GM12878 (cell line): ENCODE results near the gene KLHL25. TPM values are rescaled to one million over a fixed set of nuclear protein-coding genes. Genes with fewer than 3 reads are reported as not detected.

Experiments
- ATAC-seq: fragments of 200-7000 bp; cut with Tn5 transposase; 3 replicates; pipeline ENCODE4 v1.9.1; 2020; ENCODE audit warnings: mild to moderate bottlenecking, moderate library complexity
- BruUV-seq: library from RNA; stranded (reverse); fragments of 400-500 nt; replicated peaks from 2 replicates; lab custom pipeline; 2021; lab: Mats Ljungman, UMichigan
- CTCF ChIA-PET: fragments of 300-600 bp; sonication (Branson Sonifier 250); formaldehyde crosslinking; extraction: SDS; loops from one replicate; lab custom pipeline; 2021; ENCODE audit warnings: inconsistent platforms; lab: Yijun Ruan, JAX
- POLR2A ChIA-PET: fragments of 350-600 bp; formaldehyde crosslinking; extraction: SDS; loops from one replicate; lab custom pipeline; 2021; ENCODE audit warnings: inconsistent platforms; lab: Charles Lee
- RAD21 ChIA-PET: fragments of 300-600 bp; sonication (Branson Sonifier 250); formaldehyde crosslinking; loops from one replicate; lab custom pipeline; 2023; ENCODE audit warnings: antibody characterized with exemption; ENCODE audit not compliant: unreplicated experiment; lab: Charles Lee
- SMC1A ChIA-PET: fragments of 300-600 bp; sonication (Branson Sonifier 250); formaldehyde crosslinking; loops from one replicate; lab custom pipeline; 2023; ENCODE audit not compliant: unreplicated experiment, uncharacterized antibody; lab: Charles Lee
- DNase-seq: peaks from one replicate; pipeline ENCODE4 v3.0.0-alpha.2; 2011; ENCODE audit warnings: low read depth, low spot score
- FAIRE-seq: peaks from 3 replicates; lab custom pipeline; 2011; peaks lifted over from hg19 to GRCh38; lab: Jason Lieb, UNC
- H2AFZ ChIP-seq: 2 replicates; pipeline ENCODE4 v1.6.0; 2011; ENCODE audit warnings: low read depth, low read length, control low read depth; ENCODE audit not compliant: control insufficient read depth
- H3K27ac ChIP-seq: 2 replicates; pipeline ENCODE4 v1.5.1; 2011; ENCODE audit warnings: control low read depth; ENCODE audit not compliant: control insufficient read depth, insufficient read depth
- H3K27me3 ChIP-seq, 2 experiments: replicated peaks in 1 of 2; 2 replicates each; pipeline versions ENCODE4 v1.6.0 to v1.6.1; 2011; ENCODE audit warnings: low read length in 1 of 2; ENCODE audit not compliant: control insufficient read depth in 2 of 2, insufficient read depth in 2 of 2
- H3K36me3 ChIP-seq, 2 experiments: 2 replicates each; pipeline ENCODE4 v1.5.1; 2011; ENCODE audit warnings: low read length in 1 of 2; ENCODE audit not compliant: control insufficient read depth in 2 of 2, insufficient read depth in 2 of 2
- H3K4me1 ChIP-seq: 2 replicates; pipeline ENCODE4 v1.6.1; 2011; ENCODE audit warnings: mild to moderate bottlenecking, low read length, moderate library complexity, mixed read lengths; ENCODE audit not compliant: control insufficient read depth, insufficient read depth
- H3K4me2 ChIP-seq: 2 replicates; pipeline ENCODE4 v1.6.0; 2011; ENCODE audit warnings: control low read depth; ENCODE audit not compliant: control insufficient read depth, insufficient read depth
- H3K4me3 ChIP-seq: fragments of 200-600 bp; sonication (generic); 2 replicates; pipeline ENCODE4 v1.5.1; 2016
- H3K79me2 ChIP-seq: 2 replicates; pipeline ENCODE4 v1.6.0; 2011; ENCODE audit warnings: low read length; ENCODE audit not compliant: control insufficient read depth, insufficient read depth
- H3K9ac ChIP-seq: 2 replicates; pipeline ENCODE4 v1.8.0; 2011; ENCODE audit warnings: low read length, control low read depth, mixed read lengths; ENCODE audit not compliant: control insufficient read depth, insufficient read depth
- H3K9me3 ChIP-seq: replicated peaks from 3 replicates; pipeline ENCODE4 v1.5.1; 2011; ENCODE audit warnings: mild to moderate bottlenecking, low read length; ENCODE audit not compliant: control insufficient read depth, insufficient read depth
- H4K20me1 ChIP-seq: 2 replicates; pipeline ENCODE4 v1.6.0; 2011; ENCODE audit not compliant: control insufficient read depth, insufficient read depth
- ETV6 ChIP-seq, 2 experiments: fragments of 450-650 bp in 1 of 2; IDR thresholded peaks in 1 of 2; conservative IDR thresholded peaks in 1 of 2; 2 replicates each; pipeline ENCODE4 v1.6.1; 2014; ENCODE audit warnings: antibody characterized with exemption in 1 of 2, borderline replicate concordance in 1 of 2, low read depth in 1 of 2, mild to moderate bottlenecking in 1 of 2, moderate library complexity in 1 of 2
- EZH2 ChIP-seq: IDR thresholded peaks from 2 replicates; pipeline ENCODE4 v1.6.1; 2012; ENCODE audit warnings: low read depth, mild to moderate bottlenecking, control low read depth, inconsistent platforms, low read length, borderline replicate concordance; ENCODE audit not compliant: control insufficient read depth
- FOS ChIP-seq: IDR thresholded peaks from 3 replicates; pipeline ENCODE4 v1.6.1; 2011; ENCODE audit warnings: borderline replicate concordance; ENCODE audit not compliant: insufficient read length; ENCODE audit errors: extremely low read depth
- KLF5 ChIP-seq: fragments of 450-650 bp; IDR thresholded peaks from 2 replicates; pipeline ENCODE4 v1.6.1; 2014; ENCODE audit warnings: mild to moderate bottlenecking; ENCODE audit not compliant: partially characterized antibody
- NFYA ChIP-seq: IDR thresholded peaks from 2 replicates; pipeline ENCODE4 v1.6.1; 2011; ENCODE audit warnings: low read depth, mild to moderate bottlenecking, low read length, improper control_type of control experiment, borderline replicate concordance
- PAX5 ChIP-seq: IDR thresholded peaks from 2 replicates; pipeline ENCODE4 v1.6.1; 2011; ENCODE audit warnings: low read depth, low read length, borderline replicate concordance
- POU2F2 ChIP-seq: IDR thresholded peaks from 3 replicates; pipeline ENCODE4 v1.6.1; 2011; ENCODE audit warnings: low read depth, mild to moderate bottlenecking, low read length, borderline replicate concordance
- RFX5 ChIP-seq: IDR thresholded peaks from 2 replicates; pipeline ENCODE4 v1.6.1; 2011; ENCODE audit warnings: low read depth, low read length, improper control_type of control experiment
- RUNX3 ChIP-seq: IDR thresholded peaks from 2 replicates; pipeline ENCODE4 v1.6.1; 2012; ENCODE audit warnings: low read length, inconsistent platforms
- SIX5 ChIP-seq: IDR thresholded peaks from 2 replicates; pipeline ENCODE4 v1.6.1; 2011; ENCODE audit warnings: mild to moderate bottlenecking, low read depth, low read length, moderate library complexity; ENCODE audit not compliant: severe bottlenecking
- SMAD5 ChIP-seq: IDR thresholded peaks from 2 replicates; pipeline ENCODE4 v1.6.1; 2016; ENCODE audit warnings: antibody characterized with exemption, low read depth
- SMARCA5 ChIP-seq: fragments of 450-650 bp; IDR thresholded peaks from 2 replicates; pipeline ENCODE4 v1.6.1; 2017; ENCODE audit warnings: mild to moderate bottlenecking
- SMC3 ChIP-seq: IDR thresholded peaks from 2 replicates; pipeline ENCODE4 v1.6.1; 2011; ENCODE audit warnings: low read length, improper control_type of control experiment, borderline replicate concordance
- TARDBP ChIP-seq: IDR thresholded peaks from 2 replicates; pipeline ENCODE4 v1.6.1; 2016; ENCODE audit warnings: borderline replicate concordance
- ZNF24 ChIP-seq: fragments of 450-650 bp; IDR thresholded peaks from 2 replicates; pipeline ENCODE4 v1.6.1; 2017; ENCODE audit warnings: antibody characterized with exemption, mild to moderate bottlenecking
- WGBS: methylation state at CpG from one replicate; pipeline ENCODE4 v1.1.6; 2016; ENCODE audit warnings: low lambda C conversion rate; ENCODE audit not compliant: insufficient replicate concordance, insufficient coverage; ENCODE audit errors: missing lambda C conversion rate; 5-methylcytosine and 5-hydroxymethylcytosine counted together
- in situ Hi-C: fragments of 300-500 bp; cut with MboI; formaldehyde crosslinking; loops from 9 replicates; pipeline ENCODE4 v1.14.3; 2018; ENCODE audit warnings: mixed read lengths
- intact Hi-C: fragments of 100-400 bp; cut with micrococcal nuclease; formaldehyde crosslinking; loops from one replicate; pipeline ENCODE4 v1.14.2; 2022; ENCODE audit not compliant: unreplicated experiment
- polyA plus RNA-seq, 11 experiments: library from polyadenylated mRNA; depleted of rRNA in 4 of 11; unstranded in 6 of 11; stranded (reverse) in 5 of 11; fragments of >200 nt; fragmentation: Nextera tagmentation in 4 of 11; fragmentation: Illumina TruSeq in 1 of 11; extraction: Ambion mirVana in 4 of 11; extraction: Trizol in 1 of 11; gene quantifications; 1 replicate in 1 of 11; 2 replicates in 10 of 11; pipeline versions ENCODE4 v1.2.1 to v1.2.3, GENCODE V29; 2011 to 2016; ENCODE audit warnings: inconsistent platforms in 2 of 11, missing spikeins in 2 of 11, low read depth in 1 of 11
- total RNA-seq, 4 experiments: library from RNA; depleted of rRNA in 3 of 4; stranded (reverse); fragments of >200 nt in 3 of 4; fragmentation: Illumina TruSeq in 1 of 4; extraction: Trizol in 1 of 4; gene quantifications; 2 replicates each; pipeline versions ENCODE4 v1.2.1 to v1.2.3, GENCODE V29; 2013 to 2021
- TF ChIP-seq, protein P1 (sequence below): fragments of 450-650 bp; formaldehyde crosslinking; IDR thresholded peaks from 2 replicates; pipeline ENCODE4 v1.5.0; 2022; ENCODE audit warnings: mild to moderate bottlenecking, missing genetic modification characterization
- TF ChIP-seq, protein P2 (sequence below): fragments of 450-650 bp; IDR thresholded peaks from 2 replicates; pipeline ENCODE4 v1.6.1; 2018; ENCODE audit warnings: borderline replicate concordance, mild to moderate bottlenecking; ENCODE audit not compliant: partially characterized antibody

Gene KLHL25
- total and polyA plus RNA-seq, 10 of the 15 experiments (the other 5 are each of a cell fraction or from before 2014, with no cell fraction given): 0.04 to 3.0 (median 2.1) TPM; not detected in 1

DNA sequence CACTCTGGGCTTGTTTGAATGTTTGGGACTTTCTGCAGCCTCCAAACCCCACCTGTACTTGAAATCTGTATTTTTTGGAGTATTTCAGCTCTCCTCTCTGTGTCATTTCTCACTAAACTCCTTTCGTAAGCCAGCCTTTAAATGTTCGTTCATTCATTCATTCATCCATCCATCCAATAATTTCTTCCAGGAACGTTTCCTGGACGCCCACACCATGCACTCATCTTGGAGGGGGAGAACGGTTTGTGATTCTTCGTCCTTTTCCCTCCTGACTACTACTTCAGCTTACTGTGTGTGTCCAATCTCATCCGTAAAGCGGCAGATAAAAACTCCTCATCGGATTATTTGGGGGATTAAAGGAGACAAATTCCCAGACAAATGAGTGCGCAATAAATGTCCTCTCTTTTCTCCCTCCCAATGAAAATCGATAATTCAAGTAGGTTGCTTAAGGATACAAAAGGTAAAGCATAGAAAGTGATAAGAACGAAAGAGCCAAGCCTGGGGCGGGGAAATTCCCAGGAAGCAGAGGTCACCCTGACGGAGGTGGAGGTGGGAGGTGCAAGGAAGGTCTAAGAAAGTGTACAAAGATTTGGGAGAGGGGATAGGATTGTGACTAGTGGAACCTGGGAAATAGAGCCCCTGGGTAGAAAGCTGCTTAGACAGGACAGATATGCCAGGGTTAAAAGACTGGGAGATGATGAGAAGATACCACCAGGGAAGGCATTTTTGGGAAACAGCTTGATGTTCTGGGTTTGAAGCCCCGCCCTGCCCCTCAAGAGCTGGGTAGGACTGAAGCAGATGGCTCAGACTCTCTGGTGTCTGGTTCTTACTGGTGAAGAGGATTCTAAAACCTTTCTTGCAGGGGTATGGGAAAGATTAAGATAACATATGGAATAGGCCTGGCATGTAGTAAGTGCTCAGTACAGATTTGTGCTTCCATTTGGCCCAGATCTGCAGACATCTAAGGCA is 896 bp upstream of the KLHL25 start:
- Histone ChIP-seq H3K27ac (no peak overlapping the region; the same call in 1 of the 2 replicates), H3K27me3 (no peaks in the 10 kb centered on the region), H3K36me3 (no peaks in the 10 kb centered on the region), H3K4me1 (peaks cover 14% of the 10 kb centered on the region), H4K20me1 (peaks cover 5% of the 10 kb centered on the region; the same call in 1 of the 2 replicates), H3K9me3 (no peaks in the 10 kb centered on the region), H3K79me2 (peaks cover 5% of the 10 kb centered on the region), H3K4me2 (peak overlapping the region; percentile 95), H3K4me3 (peak overlapping the region; percentile 77; the same call in 1 of the 2 replicates), H2AFZ (peak overlapping the region; percentile 95), H3K9ac (peak overlapping the region; percentile 51; the same call in 1 of the 2 replicates)
- POLR2A ChIA-PET: no interaction called here
- no peak for DNase-seq
- 39% methylated on average over 15 of the region's 15 CpGs for WGBS
- SMC1A ChIA-PET: no interaction called here
- TF ChIP-seq RUNX3 (no peak), NFYA (no peak), RFX5 (0 out of 2 replicates have a peak, but pooled peaks have one; percentile 8), EZH2 (no peak), POU2F2 (no peak), SIX5 (no peak), SMARCA5 (no peak), KLF5 (no peak), ZNF24 (0 out of 2 replicates have a peak, but pooled peaks have one; percentile 31), PAX5 (no peak), FOS (no peak), SMC3 (no peak), ETV6 (conservative IDR thresholded peaks at IDR 0.05 in 1 of 2, IDR thresholded peaks at IDR 0.05 in 1 of 2; ENCODE audit: borderline replicate concordance in 1 of 2, low read depth in 1 of 2) (peak in 1 of 2 experiments; percentile 1; a peak in 1 of 4 replicates), TARDBP (no peak), SMAD5 (no peak)
- TF ChIP-seq, protein P1, sequence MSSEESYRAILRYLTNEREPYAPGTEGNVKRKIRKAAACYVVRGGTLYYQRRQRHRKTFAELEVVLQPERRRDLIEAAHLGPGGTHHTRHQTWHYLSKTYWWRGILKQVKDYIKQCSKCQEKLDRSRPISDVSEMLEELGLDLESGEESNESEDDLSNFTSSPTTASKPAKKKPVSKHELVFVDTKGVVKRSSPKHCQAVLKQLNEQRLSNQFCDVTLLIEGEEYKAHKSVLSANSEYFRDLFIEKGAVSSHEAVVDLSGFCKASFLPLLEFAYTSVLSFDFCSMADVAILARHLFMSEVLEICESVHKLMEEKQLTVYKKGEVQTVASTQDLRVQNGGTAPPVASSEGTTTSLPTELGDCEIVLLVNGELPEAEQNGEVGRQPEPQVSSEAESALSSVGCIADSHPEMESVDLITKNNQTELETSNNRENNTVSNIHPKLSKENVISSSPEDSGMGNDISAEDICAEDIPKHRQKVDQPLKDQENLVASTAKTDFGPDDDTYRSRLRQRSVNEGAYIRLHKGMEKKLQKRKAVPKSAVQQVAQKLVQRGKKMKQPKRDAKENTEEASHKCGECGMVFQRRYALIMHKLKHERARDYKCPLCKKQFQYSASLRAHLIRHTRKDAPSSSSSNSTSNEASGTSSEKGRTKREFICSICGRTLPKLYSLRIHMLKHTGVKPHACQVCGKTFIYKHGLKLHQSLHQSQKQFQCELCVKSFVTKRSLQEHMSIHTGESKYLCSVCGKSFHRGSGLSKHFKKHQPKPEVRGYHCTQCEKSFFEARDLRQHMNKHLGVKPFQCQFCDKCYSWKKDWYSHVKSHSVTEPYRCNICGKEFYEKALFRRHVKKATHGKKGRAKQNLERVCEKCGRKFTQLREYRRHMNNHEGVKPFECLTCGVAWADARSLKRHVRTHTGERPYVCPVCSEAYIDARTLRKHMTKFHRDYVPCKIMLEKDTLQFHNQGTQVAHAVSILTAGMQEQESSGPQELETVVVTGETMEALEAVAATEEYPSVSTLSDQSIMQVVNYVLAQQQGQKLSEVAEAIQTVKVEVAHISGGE (CRISPR knock-in tag): no peak
- TF ChIP-seq, protein P2, sequence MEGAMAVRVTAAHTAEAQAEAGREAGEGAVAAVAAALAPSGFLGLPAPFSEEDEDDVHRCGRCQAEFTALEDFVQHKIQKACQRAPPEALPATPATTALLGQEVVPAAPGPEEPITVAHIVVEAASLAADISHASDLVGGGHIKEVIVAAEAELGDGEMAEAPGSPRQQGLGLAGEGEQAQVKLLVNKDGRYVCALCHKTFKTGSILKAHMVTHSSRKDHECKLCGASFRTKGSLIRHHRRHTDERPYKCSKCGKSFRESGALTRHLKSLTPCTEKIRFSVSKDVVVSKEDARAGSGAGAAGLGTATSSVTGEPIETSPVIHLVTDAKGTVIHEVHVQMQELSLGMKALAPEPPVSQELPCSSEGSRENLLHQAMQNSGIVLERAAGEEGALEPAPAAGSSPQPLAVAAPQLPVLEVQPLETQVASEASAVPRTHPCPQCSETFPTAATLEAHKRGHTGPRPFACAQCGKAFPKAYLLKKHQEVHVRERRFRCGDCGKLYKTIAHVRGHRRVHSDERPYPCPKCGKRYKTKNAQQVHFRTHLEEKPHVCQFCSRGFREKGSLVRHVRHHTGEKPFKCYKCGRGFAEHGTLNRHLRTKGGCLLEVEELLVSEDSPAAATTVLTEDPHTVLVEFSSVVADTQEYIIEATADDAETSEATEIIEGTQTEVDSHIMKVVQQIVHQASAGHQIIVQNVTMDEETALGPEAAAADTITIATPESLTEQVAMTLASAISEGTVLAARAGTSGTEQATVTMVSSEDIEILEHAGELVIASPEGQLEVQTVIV: no peak
- in situ Hi-C loops (no loop called here), intact Hi-C loops (loop anchor here (5.0 kb wide), 1 partner anchor 42 kb away; no protein-coding TSS in a partner anchor)
- RAD21 ChIA-PET: no interaction called here
- no TSS peak for BruUV-seq
- CTCF ChIA-PET: interaction anchor here (0.6 to 2.1 kb wide), 2 partner anchors 32 to 171 kb away, joined by 3 to 6 read pairs; no protein-coding TSS in a partner anchor
- FAIRE-seq: no peak
- ATAC-seq: no peak
